RWPE2 (cell line): ENCODE data around the gene ITPRIPL2.
A peak's percentile ranks its signal among the peaks of the same experiment; 100 is the strongest.

Experiments
- ATAC-seq: fragments of 200-7000 bp; cut with Tn5 transposase; 3 replicates; pipeline ENCODE4 v1.9.1; 2021; ENCODE audit warnings: low read depth
- DNase-seq: peaks from one replicate; pipeline ENCODE4 v3.0.0-alpha.2; 2020; ENCODE audit warnings: low spot score
- H3K27ac ChIP-seq: fragments of 450-650 bp; 2 replicates; pipeline ENCODE4 v1.5.1; 2017; ENCODE audit warnings: mild to moderate bottlenecking; ENCODE audit not compliant: poor library complexity, severe bottlenecking
- H3K27me3 ChIP-seq: fragments of 250-450 bp; sonication (Bioruptor Pico); 2 replicates; pipeline ENCODE4 v1.5.1; 2021; ENCODE audit warnings: mild to moderate bottlenecking, moderate library complexity; ENCODE audit not compliant: insufficient read depth, poor library complexity, severe bottlenecking
- H3K36me3 ChIP-seq: fragments of 250-450 bp; sonication (Bioruptor Pico); 2 replicates; pipeline ENCODE4 v1.5.1; 2020; ENCODE audit warnings: low read depth, mild to moderate bottlenecking, moderate library complexity
- H3K4me1 ChIP-seq: fragments of 250-450 bp; sonication (Bioruptor Pico); 2 replicates; pipeline ENCODE4 v1.5.1; 2021; ENCODE audit warnings: mild to moderate bottlenecking, moderate library complexity; ENCODE audit not compliant: insufficient read depth, poor library complexity, severe bottlenecking
- H3K4me3 ChIP-seq: fragments of 250-450 bp; sonication (Bioruptor Pico); 2 replicates; pipeline ENCODE4 v1.5.1; 2021; ENCODE audit warnings: mild to moderate bottlenecking, moderate library complexity; ENCODE audit not compliant: severe bottlenecking
- H3K9me3 ChIP-seq: fragments of 250-450 bp; sonication (Bioruptor Pico); 2 replicates; pipeline ENCODE4 v1.5.1; 2021; ENCODE audit warnings: mild to moderate bottlenecking, moderate library complexity; ENCODE audit not compliant: severe bottlenecking
- TF ChIP-seq, protein P1 (sequence below): fragments of 450-650 bp; IDR thresholded peaks from one replicate; pipeline ENCODE4 v1.5.1; 2017; ENCODE audit warnings: mild to moderate bottlenecking, moderate library complexity; ENCODE audit not compliant: poor library complexity, severe bottlenecking

The ITPRIPL2 gene

DNA sequence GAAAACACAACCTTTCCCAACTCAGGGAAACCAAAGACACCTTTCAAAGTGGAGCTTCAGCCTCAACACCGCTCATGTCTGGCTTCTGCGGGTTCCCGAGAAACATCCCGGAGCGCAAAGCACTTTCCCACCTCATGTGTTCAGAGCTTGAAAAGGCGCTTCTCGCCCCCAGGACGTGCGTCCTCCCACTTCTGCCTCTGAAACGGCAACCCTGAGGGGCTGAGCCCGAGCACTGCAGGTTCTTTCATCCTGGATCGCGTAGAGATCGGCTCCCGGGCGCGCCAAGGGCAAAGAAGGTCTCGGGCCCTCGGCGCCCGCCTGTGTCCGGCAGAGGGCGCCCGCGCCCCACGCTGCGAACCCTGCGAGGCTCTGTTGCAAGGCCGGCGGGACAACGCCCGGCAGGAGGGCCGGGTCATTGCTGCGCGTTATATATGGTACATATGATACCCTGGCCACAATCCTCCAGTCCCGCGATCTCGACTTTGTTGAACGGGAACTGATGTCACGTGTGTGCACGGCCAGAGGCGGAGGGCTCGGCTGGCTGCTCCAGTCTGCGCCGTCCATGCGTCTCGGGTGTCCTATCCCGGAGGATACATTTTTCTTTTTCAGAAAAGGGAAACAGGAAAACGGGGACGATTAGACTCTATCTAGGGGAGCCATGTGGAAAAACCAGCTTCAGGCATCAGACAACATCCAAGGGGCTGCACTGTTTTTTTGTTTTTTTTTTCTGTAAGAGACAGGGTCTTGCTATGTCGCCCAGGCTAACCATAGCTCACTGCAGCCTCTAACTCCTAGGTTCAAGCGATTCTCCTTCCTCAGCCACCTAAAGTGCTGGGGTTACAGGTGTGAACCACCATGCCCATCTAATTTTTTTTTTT lies 27.2 kb upstream of the ITPRIPL2 start:
- peaks cover 5% of the 10 kb centered on the region; the same call in 1 of the 2 replicates for H3K36me3 ChIP-seq
- H3K27ac ChIP-seq, result no peak overlapping the region
- ATAC-seq (peak; percentile 93), DNase-seq (peak; percentile 88)
- peak overlapping the region; percentile 19 for H3K4me3 ChIP-seq
- TF ChIP-seq, protein P1, sequence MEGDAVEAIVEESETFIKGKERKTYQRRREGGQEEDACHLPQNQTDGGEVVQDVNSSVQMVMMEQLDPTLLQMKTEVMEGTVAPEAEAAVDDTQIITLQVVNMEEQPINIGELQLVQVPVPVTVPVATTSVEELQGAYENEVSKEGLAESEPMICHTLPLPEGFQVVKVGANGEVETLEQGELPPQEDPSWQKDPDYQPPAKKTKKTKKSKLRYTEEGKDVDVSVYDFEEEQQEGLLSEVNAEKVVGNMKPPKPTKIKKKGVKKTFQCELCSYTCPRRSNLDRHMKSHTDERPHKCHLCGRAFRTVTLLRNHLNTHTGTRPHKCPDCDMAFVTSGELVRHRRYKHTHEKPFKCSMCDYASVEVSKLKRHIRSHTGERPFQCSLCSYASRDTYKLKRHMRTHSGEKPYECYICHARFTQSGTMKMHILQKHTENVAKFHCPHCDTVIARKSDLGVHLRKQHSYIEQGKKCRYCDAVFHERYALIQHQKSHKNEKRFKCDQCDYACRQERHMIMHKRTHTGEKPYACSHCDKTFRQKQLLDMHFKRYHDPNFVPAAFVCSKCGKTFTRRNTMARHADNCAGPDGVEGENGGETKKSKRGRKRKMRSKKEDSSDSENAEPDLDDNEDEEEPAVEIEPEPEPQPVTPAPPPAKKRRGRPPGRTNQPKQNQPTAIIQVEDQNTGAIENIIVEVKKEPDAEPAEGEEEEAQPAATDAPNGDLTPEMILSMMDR, result peak; percentile 99
- H3K9me3 ChIP-seq, result no peaks in the 10 kb centered on the region
- H3K4me1 ChIP-seq, result peaks cover under 1% of the 10 kb centered on the region
- H3K27me3 ChIP-seq, result no peaks in the 10 kb centered on the region

DNA sequence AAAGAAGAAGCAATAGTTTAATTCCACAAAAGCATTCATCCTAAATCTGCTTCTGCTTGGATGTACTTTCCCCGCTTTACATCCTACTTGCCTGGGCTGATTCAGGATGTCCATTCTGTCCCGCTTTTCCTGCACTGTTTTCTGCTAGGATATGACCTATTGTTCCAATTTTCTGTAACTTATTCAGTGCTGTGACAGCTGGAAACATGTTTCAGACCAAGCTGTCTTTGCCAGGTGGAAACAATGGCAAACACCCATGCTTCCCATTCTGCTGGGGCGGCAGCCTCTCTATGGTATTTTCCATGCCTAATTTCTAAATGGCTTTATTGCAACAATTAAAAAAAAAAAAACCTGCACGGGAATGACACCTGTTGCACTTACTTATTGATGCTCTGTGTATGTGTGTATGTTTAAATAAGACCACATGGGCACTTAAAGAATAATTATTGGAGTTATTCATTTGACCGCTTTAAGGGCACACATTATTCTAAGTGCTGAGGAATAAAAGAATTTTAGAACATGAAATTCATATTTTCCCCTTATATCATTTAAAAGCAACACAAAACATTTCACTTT lies 25.3 kb upstream of the ITPRIPL2 start:
- Histone ChIP-seq H3K4me1 (peaks cover 13% of the 10 kb centered on the region), H3K27me3 (no peaks in the 10 kb centered on the region), H3K9me3 (no peaks in the 10 kb centered on the region), H3K4me3 (no peak overlapping the region), H3K27ac (no peak overlapping the region), H3K36me3 (no peaks in the 10 kb centered on the region)
- TF ChIP-seq, protein P1, result no peak
- DNase-seq, result no peak
- no peak for ATAC-seq

DNA sequence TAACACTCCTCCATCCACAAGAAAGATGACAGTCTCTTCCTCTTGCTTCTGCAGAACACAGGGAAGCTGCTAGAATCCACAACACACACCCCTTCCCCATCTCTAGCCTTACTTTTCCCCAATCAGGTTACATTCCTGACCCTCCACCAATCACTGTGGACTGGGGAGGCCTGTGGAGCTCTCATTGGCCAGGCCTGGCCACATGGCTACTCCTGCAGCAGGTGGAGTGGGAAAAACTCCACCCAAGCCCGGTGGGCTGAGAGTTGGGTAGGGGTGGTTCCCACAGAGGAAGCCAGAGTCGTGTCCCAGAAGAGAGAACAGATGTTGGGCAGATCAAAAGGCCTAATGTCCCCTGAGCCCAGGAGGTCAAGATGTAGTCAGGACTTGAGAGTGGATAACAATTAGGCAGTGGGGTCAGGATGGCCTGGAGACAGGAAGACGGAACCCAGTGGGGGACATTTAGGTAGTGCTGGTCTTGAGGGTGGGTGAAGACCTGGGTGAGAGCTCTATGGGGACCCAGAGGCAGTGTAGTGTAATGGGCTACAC lies 24.3 kb upstream of the ITPRIPL2 start:
- Histone ChIP-seq H3K27me3 (no peaks in the 10 kb centered on the region), H3K4me3 (no peak overlapping the region), H3K27ac (no peak overlapping the region), H3K36me3 (no peaks in the 10 kb centered on the region), H3K9me3 (no peaks in the 10 kb centered on the region), H3K4me1 (peaks cover 13% of the 10 kb centered on the region)
- ATAC-seq (no peak), DNase-seq (no peak)
- TF ChIP-seq, protein P1, result no peak

GRCh38 chr16:19090916-19091315 lies 22.8 kb upstream of the ITPRIPL2 start:
- TF ChIP-seq, protein P1, result no peak
- no peaks in the 10 kb centered on the region for H3K27me3 ChIP-seq
- no peak overlapping the region for H3K27ac ChIP-seq
- peak; percentile 2 for DNase-seq
- peaks cover 25% of the 10 kb centered on the region for H3K4me1 ChIP-seq
- no peak overlapping the region for H3K4me3 ChIP-seq
- no peaks in the 10 kb centered on the region for H3K36me3 ChIP-seq
- H3K9me3 ChIP-seq, result no peaks in the 10 kb centered on the region
- no peak for ATAC-seq
